GM19372 (cell line): ENCODE measurements around the gene CD248.

ENCODE experiments used
- ATAC-seq: cut with Tn5 transposase; IDR thresholded peaks from one replicate; pipeline ENCODE4 v1.9.1; 2021; ENCODE audit warnings: mild to moderate bottlenecking, low read depth, moderate library complexity; ENCODE audit not compliant: unreplicated experiment

The CD248 gene

DNA sequence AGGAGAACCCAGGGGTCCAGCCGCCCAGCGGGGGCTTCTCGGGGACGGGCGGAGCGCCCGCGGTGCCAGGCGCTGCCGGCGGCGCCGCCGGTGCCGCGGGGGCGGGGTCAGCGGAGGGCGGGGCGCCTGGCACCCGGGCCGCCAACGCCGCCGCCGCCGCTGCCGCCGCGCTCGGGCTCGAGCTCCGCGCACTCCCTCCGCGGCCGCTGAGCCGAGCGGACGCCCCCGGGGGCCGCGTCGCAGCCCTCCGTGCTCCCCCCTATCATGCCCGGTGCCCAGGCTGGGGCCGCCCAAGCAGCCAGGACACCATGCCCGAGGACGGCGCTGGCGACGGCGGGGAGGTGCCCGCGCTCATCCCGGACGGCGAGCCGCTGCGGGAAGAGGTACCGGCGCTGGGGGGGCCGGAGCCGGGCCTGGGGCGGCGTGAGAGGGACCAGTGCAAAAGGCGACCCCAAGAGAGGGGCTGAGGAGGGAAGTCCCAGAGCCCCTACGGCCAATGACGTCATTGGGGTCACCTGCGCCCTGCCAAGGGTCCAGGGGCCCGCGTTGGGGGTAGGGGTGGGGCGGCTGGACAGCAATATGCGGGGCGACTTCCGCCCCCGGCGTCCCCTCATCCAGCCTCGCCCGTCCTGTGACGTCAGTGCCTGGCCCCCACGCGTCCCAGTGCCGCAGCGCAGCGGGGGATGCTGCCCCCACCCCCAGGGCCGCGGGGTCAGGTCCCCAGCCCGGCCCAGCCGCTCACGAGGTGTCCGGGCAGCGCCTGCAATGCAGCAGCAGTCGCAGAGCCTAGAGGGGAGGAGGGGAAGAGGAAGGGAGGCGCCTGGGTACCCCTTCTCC is 24.9 kb downstream of the CD248 start, which contains the start of gene TMEM151A:
TSS of gene TMEM151A (plus strand) at position 189 of the 837 bp plus-strand sequence. CDS start at position 309, 120 bp downstream.
- ATAC-seq = no peak

DNA sequence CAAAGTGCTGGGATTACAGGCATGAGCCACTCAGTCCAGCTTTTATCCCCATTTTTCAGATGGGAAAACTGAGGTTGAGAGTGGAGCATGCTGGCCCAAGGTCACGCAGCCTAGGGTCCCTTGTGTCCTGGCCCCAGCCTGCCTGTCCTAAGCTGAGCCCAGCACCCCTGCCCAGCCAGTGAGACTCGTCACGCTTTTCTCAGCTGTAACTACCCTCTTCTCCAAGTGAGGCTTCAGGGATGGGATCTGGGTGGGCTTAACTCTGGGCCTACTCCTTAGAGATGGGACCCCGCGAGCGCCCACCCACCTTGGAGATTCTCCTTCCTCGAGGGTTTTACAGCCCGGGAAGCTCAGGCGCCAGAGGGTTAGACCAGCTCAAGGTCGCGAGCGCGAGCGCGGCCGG is 25.5 kb downstream of the CD248 start:
- ATAC-seq = no peak

DNA sequence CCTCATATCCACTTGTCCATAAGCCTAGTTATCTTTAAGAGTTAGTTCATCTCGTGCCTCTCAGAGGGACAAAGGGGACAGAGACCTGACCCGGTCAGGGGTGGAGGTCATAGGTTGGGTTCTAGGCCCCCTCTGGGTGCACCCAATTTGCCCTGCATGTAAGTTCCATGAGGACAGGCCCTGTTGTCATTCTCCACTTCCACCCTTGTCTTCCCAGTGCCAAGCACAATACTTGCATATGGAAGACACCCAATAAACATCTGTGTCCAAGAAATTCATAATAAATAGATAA is 26.6 kb downstream of the CD248 start:
- no peak for ATAC-seq

DNA sequence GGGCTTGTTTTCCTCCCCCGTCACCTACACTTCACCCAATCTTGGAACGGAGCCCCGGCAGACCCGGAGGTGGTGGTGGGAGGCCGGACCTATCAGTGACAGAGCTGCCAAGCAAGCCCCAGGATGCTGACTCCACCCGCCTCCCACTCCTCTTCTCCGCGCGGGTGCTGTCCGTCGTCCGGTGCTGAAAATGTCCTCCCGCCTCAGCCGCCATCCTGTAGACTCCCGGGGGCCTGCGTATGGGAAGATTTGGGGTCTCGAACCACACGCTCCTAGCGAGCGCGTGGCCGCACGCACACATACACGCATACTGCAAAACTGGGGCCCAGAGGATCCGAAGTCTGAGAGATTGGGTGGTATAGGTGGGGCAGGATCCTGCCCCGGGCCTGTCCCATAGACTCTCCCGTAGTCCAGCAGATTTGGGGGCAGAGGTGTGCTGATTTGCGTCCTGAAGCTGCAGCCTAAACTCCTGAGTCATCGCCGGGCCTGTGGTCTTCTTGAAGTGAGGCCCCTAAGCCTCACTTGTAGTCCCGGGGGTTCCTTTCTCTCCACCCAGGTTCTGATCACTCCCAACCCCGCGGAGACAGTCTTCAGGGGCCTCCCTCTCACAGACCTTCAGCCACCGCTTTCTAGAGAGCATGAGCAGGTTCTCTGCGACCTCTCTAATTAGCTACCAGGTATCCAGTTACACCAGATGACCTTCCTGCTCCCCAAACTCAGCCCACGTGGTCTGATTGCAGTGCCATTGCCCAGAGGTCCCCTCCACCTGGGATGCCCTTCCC is 27.1 kb downstream of the CD248 start:
- peak; percentile 35 for ATAC-seq

DNA sequence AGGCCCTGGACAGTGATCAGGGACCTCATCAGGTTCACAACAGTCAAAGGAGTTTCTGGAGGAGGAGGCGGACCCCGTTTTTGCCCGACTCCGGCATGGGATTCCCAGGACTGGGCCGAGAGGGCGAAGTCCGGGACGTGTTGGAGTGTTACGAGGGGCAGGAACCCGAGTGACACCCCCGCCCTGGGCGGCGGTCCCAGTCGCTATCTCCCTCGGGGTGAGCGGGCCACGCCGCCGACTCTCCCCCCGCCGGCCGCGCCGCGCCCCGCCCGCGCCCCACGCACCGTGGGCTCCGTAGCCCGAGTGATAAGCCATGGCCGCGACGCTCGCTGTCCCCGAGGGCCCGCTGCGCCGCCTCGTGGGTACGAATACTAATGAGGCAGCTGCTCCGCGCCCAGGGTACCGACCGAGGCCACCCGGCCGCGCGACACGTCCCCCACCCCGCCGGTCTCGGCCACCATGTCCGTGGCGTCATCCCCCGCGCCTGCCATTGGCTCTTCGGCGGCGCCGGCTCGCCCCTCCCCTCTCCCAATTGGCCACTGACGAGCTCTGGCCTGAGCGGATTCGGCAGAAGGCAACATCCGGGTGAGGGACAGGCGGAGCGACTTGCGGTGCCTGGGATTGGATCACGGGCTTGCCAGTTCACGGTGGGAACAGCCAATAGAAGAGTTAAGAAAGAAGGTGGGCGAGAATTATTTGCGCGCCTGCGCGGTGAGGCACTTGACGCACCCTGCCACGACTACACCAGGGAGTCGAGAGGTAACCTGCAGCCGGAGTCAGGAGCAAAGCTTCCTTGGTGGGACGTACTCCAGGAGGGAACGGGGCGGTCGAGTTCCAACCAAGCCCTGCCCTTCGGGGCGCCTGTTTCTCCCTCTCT is 27.9 kb downstream of the CD248 start, which contains the start of gene YIF1A:
TSS of gene YIF1A (minus strand) at position 473 of the 877 bp plus-strand sequence. CDS start at position 315, 158 bp downstream.
- peak; percentile 93 for ATAC-seq

DNA sequence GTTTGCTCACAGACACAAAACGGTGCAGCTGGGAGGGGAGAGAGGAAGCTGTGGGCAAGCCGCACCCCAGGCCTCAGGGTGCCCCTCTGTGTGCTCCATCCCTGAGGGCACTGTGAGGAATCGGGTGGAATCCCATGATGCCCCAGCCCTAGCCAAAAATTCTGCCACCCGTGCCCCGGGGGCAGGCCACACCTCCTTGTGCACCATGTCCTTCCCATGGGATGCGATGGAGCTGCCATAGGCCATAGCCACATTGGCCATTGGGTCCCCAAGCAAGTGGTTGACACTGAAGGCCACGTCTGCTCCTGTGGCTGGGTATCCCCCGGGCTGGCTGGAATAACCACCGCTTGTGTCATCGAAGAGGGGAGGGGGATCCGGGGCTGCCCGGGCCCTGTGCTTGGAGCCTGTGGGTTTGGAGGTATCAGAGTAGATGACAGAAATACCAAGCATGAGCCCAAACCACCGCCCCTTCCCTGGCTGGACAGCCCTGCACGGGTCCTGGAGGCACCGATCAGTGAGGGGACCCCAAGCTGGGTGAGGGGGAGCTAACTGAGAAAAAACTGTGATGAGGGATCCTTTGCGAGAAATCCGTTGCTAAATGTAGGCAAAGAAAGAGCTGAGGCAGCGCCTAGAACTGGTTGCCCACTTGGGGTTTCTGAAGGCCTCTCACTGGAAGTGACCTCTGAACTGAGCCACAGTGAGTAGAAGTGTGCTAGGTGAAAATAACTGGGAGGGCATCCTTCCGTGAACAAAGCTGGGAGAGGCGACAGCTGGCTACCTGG is 28.8 kb downstream of the CD248 start:
- no peak for ATAC-seq

DNA sequence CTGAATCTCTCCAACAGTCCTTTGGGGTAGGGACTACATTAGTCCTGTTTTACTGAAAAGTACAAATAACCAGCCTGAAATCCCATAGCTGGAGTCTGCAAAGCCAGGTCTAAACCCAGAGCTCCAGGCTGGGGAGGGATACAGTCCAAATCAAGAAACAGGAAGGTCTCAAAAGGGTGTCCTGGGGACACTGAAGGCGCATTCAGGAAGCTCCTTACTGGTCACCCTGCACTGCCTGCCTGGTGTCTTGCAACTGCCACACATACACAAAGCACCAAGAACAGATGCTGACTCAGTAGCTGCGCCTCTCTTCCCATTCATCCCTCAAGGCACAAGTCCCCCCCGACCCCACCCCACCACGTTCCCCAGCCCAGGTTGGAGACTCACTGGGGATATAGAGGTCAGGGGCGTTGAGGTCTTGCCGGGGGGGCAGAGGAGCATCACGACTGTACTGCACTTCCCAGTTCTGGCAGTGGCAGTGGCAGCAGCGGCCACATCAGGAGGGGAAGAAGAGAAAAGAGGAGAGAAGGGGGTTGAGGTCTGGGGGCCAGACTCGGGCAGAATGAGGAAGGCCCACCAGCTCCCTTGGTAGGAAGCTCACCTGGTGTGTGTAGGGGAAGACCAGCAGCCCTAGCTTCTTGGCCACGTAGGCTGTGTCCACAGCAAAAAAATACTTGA is 29.5 kb downstream of the CD248 start:
- no peak for ATAC-seq

DNA sequence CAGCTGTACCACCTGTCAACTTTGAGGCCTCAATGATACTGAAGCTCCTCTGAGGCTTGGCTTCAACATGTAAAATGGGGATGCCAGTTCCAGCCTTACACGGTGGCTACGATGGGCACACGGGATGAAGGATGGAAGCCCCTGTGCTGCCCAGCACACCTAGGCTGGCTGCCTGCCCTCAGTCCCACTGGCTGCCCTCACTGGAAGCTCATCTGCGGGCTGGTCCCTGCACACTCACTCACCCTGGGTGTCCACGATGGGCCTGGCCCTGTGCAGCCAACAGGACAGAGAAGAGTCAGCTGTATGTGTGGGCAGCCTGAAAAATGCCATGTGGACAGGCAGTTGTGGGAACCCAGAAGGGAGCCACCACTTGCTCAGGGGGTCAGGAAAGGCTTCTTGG is 30.1 kb downstream of the CD248 start:
- no peak for ATAC-seq

DNA sequence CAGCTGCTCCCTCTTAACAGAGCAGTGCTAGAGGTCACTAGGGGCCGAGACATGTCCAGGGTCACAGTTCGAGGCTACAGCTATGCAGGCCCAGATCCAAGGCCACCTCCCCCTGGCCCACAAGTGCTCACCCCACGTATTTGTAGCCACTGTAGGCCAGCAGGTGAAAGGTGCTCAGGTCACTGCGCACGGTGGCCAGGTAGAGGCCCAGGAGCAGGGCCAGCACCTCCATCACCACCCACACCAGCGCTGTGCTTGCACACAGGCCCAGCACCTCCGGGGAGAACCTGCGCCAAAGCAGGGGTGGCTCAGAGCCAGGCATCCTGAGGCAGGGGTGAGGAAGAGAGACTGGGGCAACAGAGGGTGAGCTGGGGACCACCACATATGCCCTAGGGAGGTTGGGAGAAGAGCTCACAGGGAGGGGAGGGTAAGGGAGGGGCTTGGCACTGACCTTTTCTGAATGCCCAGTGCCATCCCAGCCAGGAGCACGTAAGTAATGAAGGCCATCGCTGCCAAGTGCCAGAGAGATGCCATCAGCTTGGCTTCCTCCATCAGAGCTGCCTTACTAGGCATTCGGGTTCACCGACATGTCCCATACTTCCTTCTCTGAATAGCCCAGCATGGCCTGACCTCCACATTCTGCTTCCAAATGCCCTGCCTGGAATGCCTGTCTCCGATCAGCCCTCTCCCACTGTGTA is 31.4 kb downstream of the CD248 start:
- no peak for ATAC-seq

DNA sequence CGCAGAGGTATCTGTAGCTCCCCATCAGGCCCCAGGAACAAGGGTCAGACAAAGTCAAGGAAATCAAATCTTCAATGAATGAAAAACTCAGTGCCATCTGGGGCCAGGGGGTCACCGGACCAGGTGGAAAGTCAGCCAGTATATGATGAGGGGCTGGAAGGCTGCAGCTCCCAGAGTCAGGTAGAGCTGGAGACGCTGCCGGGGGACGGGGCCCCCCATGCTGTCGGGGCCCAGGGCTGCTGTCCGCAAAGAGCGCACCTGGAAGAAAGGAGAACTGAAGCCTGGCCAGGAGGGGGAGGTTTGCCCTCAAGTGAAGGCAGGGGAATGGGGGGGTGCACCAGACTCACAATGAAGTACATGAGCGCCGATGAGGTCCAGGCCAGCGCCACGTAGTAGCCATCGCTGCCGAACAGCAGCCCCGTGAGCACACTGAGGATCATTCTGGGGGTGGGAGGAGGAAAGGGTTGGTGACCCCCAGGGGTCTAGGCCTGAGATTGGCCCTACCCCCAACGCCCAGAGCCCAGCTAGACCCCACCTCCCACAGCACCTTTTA is 32.2 kb downstream of the CD248 start:
- no peak for ATAC-seq

DNA sequence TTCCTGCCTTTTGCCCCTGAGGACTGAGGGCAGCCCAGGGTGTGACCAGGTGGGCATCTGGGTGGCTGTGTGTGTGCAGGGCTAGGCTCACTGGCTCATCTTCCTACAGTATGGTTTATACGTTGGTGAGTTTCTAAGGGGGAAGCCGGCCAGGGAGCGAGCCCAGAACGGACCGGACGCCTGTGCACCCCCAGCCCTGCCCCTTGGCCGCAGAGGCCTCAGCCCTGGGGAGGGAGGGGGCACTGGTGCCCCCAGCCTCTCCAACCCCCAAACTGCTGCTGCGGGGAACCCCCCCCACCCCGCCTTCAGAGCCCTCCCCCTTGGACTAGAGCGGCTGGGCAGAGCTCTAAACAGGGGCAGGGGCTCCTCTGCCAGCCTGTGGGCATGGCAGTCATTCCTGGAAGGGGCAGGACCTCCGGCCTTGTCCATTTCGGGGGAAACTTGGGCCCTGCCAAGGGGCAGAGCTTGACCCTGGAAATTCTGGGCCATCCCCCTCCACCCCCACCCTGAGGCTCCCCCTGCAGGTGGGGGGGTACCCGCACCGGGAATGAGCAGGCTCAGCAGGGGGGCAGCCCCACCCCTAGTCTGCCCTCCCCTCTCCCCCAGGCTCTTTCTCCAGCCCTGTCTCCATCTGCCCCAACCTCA is 33.3 kb downstream of the CD248 start:
- ATAC-seq = no peak

DNA sequence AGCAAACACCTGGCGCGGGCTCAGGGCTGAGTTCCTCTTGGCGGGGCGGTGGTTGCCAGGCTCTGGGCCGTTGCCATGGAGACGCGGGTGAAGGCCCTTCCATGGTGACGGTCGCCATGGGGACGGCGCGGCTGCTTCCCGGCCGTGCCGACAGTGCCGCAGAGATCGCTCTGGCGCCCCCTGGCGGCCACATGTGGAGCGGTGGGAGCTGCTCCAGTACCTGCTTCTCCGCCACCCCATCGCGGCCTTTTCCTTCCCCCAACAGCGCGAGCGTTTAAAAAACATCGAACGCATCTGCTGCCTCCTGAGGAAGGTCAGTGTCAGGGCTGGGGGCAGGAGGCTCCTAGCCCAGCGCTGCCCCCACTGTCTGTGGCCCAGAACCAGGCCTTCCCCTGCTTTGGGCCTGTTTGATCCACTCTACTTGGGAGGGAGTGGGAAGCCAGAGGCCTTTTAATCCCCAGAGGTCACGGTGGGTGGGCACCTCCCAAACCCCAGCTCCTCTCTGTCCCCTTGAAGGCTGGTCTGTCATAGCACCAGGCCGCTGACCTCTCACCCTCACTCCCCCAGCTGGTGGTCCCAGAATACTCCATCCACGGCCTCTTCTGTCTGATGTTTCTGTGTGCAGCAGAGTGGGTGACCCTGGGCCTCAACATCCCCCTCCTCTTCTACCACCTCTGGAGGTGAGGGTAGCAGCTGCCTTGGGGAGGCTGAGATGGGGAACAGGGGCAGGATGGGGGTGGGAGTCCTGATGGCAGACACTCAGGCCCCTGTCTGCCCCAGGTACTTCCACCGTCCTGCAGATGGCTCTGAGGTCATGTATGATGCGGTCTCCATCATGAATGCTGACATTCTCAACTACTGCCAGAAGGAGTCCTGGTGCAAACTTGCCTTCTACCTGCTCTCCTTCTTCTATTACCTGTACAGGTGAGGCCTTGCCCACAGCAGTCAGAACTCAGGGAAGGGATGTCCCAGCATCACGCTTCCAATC is 34.1 kb downstream of the CD248 start:
- ATAC-seq = peak; percentile 89

DNA sequence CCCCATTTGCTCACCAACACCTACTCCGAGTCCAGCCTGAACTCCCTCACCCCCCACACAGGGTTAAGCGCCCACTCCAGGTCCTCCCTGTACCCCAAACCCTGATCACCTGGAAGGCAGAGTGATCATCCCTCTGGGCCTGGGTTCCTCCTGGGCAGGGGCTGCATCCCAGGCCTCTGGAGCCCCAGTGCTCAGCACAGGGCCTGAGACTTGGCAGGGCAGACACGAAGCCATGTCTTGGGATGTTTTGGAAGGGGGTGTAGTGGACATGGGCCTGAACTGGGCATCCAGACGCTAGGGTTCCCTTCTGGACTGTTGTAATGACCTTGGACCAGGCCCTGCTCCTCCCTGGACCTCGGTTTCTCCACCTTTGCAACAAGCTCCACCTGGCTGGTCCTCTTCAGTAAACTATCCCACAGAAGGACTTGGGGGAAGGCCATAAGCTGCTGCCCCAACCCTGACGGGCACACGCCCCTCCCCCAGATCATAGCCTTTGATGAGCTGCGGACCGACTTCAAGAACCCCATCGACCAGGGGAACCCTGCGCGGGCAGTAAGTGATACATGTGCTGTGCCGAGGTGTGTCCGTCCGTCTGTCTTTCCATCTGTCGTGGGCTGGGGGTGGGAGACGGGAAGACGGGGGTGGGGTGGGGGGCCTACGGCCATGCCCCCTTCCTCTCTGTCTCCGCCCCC is 34.9 kb downstream of the CD248 start:
- no peak for ATAC-seq

DNA sequence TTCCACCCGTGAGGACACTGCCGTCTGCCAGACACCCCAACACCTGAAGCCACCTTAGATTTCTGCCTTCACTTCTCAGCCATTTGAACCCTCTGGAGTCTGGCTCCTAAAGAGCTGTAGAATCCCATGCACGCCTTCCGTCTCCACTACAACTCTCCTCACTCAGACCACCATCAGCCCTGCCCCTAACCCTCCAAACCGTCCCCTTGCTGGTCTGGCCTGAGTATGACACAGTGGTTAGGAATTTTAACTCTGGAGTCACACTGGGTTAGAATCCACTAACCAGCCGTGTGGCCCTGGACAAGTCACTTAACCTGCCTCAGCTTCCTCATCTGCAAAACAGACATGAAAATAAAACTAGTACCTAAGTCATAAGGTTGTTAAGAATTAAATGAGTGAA is 35.8 kb downstream of the CD248 start:
- no peak for ATAC-seq

DNA sequence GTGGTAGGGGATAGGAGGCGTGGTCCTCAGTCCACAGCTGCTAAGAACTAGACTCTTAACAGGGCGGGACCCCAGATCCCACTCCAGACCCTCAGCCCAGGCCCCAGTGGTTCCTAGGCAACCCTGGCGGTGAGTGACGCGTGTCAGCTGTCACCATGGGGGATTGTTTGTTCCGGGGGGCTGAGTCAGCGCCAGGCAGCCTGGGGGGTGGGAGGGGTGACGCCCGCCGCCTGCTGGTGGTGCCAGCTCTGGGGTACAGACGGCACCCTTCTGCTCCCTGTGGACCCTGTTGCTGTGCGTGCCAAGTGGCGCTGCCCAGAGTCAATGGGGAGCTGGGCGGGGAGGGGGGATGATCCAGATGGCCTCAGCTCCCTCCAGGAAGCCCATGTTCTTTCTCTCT is 36.4 kb downstream of the CD248 start:
- ATAC-seq = no peak

DNA sequence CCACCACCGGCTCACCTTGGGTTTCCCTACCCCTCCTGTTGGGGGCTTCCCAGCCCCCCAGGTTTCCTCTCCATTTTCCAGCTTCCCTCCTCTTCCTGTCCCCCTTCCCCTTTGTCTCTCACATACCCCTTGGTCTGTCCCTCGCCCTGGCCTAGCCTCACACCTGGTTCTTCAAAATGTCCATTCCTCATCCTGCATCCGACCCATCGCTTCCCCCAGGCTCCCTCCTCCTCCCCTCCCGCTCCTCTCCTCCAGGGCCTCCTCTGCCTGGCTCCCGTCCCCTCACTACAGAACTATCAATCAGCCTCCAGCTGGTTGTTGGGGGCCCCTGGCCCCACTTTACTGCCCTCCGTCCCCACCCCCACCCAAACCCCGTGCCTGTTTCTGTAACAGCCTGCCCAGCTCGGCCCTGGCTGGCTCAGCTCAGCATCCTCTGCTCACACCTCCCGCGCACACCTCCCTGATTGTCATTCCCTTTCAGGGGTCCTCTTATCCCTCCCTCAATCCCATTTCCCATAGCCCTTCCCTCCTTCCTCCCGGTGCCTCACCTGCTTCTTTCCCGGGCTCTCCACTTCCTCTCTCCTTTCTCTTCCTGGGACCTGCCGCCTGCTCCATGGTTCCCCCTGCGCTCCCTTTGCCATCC is 37.6 kb downstream of the CD248 start:
- no peak for ATAC-seq
